Vagina (tissue), 2 donors: Measurements from ENCODE around the gene LZTFL1. TPM values are rescaled to one million over a fixed set of nuclear protein-coding genes. Genes with fewer than 3 reads are reported as not detected.

Experiments
- DNase-seq, 2 donors: peaks; one replicate each; pipeline ENCODE4 v3.0.0-alpha.2; 2017; ENCODE audit errors: extremely low spot score in 2 of 2
- H3K27ac ChIP-seq: fragments of 200-600 bp; sonication (generic); one replicate; pipeline ENCODE4 v1.5.1; 2019
- H3K27me3 ChIP-seq: fragments of 200-600 bp; sonication (generic); one replicate; pipeline ENCODE4 v1.5.1; 2019
- H3K36me3 ChIP-seq, 2 donors: fragments of 200-600 bp; sonication (generic); one replicate each; pipeline ENCODE4 v1.5.1; 2017 to 2019
- H3K4me1 ChIP-seq: fragments of 200-600 bp; sonication (generic); one replicate; pipeline ENCODE4 v1.5.1; 2019
- H3K4me3 ChIP-seq, 2 donors: fragments of 200-600 bp; sonication (generic); 1 replicate in 1 of 2; 2 replicates in 1 of 2; pipeline ENCODE4 v1.5.1; 2016 to 2019
- H3K9me3 ChIP-seq: fragments of 200-600 bp; sonication (generic); one replicate; pipeline ENCODE4 v1.5.1; 2019
- CTCF ChIP-seq, 3 experiments: fragments of 450-650 bp in 2 of 3; fragments of 200-600 bp in 1 of 3; sonication (generic) in 1 of 3; IDR thresholded peaks; one replicate each; pipeline ENCODE4 v1.5.1; 2017 to 2019; ENCODE audit warnings: antibody characterized with exemption in 3 of 3, mild to moderate bottlenecking in 2 of 3, moderate library complexity in 2 of 3
- POLR2A ChIP-seq, 2 donors: fragments of 450-650 bp; IDR thresholded peaks; one replicate each; pipeline ENCODE4 v1.6.1; 2017; ENCODE audit warnings: antibody characterized with exemption in 2 of 2, mild to moderate bottlenecking in 2 of 2, moderate library complexity in 2 of 2
- POLR2AphosphoS5 ChIP-seq, 2 donors: sonication (generic); formaldehyde crosslinking; IDR thresholded peaks; one replicate each; pipeline ENCODE4 v1.9.0; 2017; ENCODE audit warnings: antibody characterized with exemption in 2 of 2, mild to moderate bottlenecking in 2 of 2, low read depth in 1 of 2; ENCODE audit not compliant: insufficient read depth in 1 of 2
- intact Hi-C: fragments of 100-400 bp; cut with DNase I; formaldehyde crosslinking; loops from one replicate; pipeline ENCODE4 v1.15.1; 2023
- total RNA-seq: library from RNA; depleted of rRNA; stranded (reverse); fragments of >200 nt; gene quantifications from one replicate; pipeline ENCODE4 v1.2.3, GENCODE V29; 2016

LZTFL1 gene
- total RNA-seq, result 9.1 TPM

- intact Hi-C loops, result no loop called here
- H3K4me1 ChIP-seq, result peaks cover 19% of the 10 kb centered on the region
- peak in 1 of 2 donors; percentile 96 for DNase-seq
- no peak within 1 kb of the TSS for H3K27ac ChIP-seq
- H3K4me3 ChIP-seq, result peak within 1 kb of the TSS; percentile 62 to 74
- H3K36me3 ChIP-seq, result no peaks in the 10 kb centered on the region
- H3K9me3 ChIP-seq, result no peaks in the 10 kb centered on the region
- H3K27me3 ChIP-seq, result no peaks in the 10 kb centered on the region
- TF ChIP-seq POLR2AphosphoS5 (IDR thresholded peaks at IDR 0.05; ENCODE audit: insufficient read depth in 1 of 2, low read depth in 1 of 2) (peak; percentile 72 to 93), CTCF (IDR thresholded peaks at IDR 0.05) (no peak), POLR2A (IDR thresholded peaks at IDR 0.05) (no peak)
These were observed at the start of gene LZTFL1 for GRCh38 chr3:45841757-45842491. TSS of gene LZTFL1 (minus strand) at chr3:45842119. CDS start at chr3:45841991, 128 bp downstream.

DNA sequence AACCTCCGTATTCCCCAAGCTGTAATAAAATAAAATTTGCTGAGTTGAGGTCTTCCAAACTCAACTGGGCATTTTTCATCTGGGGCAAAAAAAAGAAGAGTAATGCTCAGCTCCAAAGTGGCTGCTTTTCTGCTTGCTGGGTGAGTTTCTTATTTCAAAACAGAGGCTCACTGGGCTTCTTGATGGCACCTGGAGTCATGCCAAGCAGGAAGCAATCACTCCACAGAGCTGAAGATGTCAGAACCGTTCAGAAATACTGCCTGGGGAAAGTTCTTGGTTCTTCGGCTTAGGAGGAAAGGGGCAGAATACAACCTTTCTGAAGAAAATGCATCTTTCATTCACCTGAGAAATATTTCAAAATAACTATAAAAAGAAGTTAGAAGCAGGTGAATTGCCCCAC, 48.5 kb upstream of the LZTFL1 start:
- no peak for DNase-seq
- Histone ChIP-seq H3K4me1 (no peaks in the 10 kb centered on the region), H3K4me3 (no peak overlapping the region), H3K9me3 (no peaks in the 10 kb centered on the region), H3K27ac (no peak overlapping the region), H3K27me3 (no peaks in the 10 kb centered on the region), H3K36me3 (no peaks in the 10 kb centered on the region)
- intact Hi-C loops, result no loop called here
- TF ChIP-seq POLR2AphosphoS5 (IDR thresholded peaks at IDR 0.05; ENCODE audit: insufficient read depth in 1 of 2, low read depth in 1 of 2), result no peak
- TF ChIP-seq POLR2A (IDR thresholded peaks at IDR 0.05), result no peak
- no peak for TF ChIP-seq CTCF (IDR thresholded peaks at IDR 0.05)

- intact Hi-C loops, result no loop called here
- Histone ChIP-seq H3K9me3 (no peaks in the 10 kb centered on the region), H3K36me3 (no peaks in the 10 kb centered on the region), H3K4me1 (no peaks in the 10 kb centered on the region), H3K27ac (no peak overlapping the region), H3K27me3 (no peaks in the 10 kb centered on the region), H3K4me3 (no peak overlapping the region)
- no peak for DNase-seq
- TF ChIP-seq CTCF (IDR thresholded peaks at IDR 0.05) (no peak), POLR2A (IDR thresholded peaks at IDR 0.05) (no peak), POLR2AphosphoS5 (IDR thresholded peaks at IDR 0.05; ENCODE audit: insufficient read depth in 1 of 2, low read depth in 1 of 2) (no peak)
These were observed 47.4 kb upstream of the LZTFL1 start for GRCh38 chr3:45889337-45889736.

- TF ChIP-seq POLR2AphosphoS5 (IDR thresholded peaks at IDR 0.05; ENCODE audit: insufficient read depth in 1 of 2, low read depth in 1 of 2) (no peak), POLR2A (IDR thresholded peaks at IDR 0.05) (no peak), CTCF (IDR thresholded peaks at IDR 0.05) (no peak)
- no peaks in the 10 kb centered on the region for H3K9me3 ChIP-seq
- intact Hi-C loops, result no loop called here
- no peaks in the 10 kb centered on the region for H3K4me1 ChIP-seq
- no peaks in the 10 kb centered on the region for H3K36me3 ChIP-seq
- H3K4me3 ChIP-seq, result no peak overlapping the region
- no peak overlapping the region for H3K27ac ChIP-seq
- H3K27me3 ChIP-seq, result no peaks in the 10 kb centered on the region
- DNase-seq, result no peak
These were observed 46.0 kb upstream of the LZTFL1 start for GRCh38 chr3:45887759-45888511.

GRCh38 chr3:45887285-45887684, 45.4 kb upstream of the LZTFL1 start:
- H3K36me3 ChIP-seq, result no peaks in the 10 kb centered on the region
- TF ChIP-seq POLR2A (IDR thresholded peaks at IDR 0.05) (no peak), CTCF (IDR thresholded peaks at IDR 0.05) (no peak), POLR2AphosphoS5 (IDR thresholded peaks at IDR 0.05; ENCODE audit: insufficient read depth in 1 of 2, low read depth in 1 of 2) (no peak)
- intact Hi-C loops, result no loop called here

More at GRCh38 chr3:45887285-45887684, 45.4 kb upstream of the LZTFL1 start:
- Histone ChIP-seq H3K4me1 (no peaks in the 10 kb centered on the region), H3K27me3 (no peaks in the 10 kb centered on the region), H3K4me3 (no peak overlapping the region), H3K9me3 (no peaks in the 10 kb centered on the region), H3K27ac (no peak overlapping the region)
- no peak for DNase-seq
